ENCODE data around the gene CEP112. TPM values are rescaled to one million over a fixed set of nuclear protein-coding genes. Genes with fewer than 3 reads are reported as not detected.

The CEP112 gene
- total and polyA plus RNA-seq, 8 donors = 8.4 to 11.4 (median 9.8) TPM

DNA sequence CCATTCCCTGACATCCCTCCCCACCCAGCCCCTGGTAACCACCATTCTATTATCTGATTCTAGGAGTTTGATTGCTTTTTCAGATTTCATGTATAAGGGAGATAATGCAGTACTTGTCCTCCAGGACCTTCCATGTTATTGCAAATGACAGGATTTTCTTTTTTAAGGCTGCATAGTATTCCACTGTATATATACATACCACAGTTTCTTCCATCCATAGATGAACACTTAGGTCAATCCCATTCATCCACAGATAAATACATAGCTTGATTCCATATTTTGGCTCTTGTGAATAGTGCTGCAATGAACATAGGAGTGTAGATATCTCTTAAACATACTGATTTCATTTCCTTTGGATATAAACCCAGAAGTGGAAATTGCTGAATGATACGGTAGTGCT is 183.3 kb downstream of the CEP112 start:
- no peak overlapping the region for H3K27ac ChIP-seq
- H3K36me3 ChIP-seq = no peaks in the 10 kb centered on the region
- no peaks in the 10 kb centered on the region for H3K27me3 ChIP-seq
- WGBS, 2 donors = 52 to 100% methylated on average over 1 of the region's 1 CpG
- H3K4me3 ChIP-seq = no peak overlapping the region
- DNase-seq = no peak
- H3K9me3 ChIP-seq = no peaks in the 10 kb centered on the region
- intact Hi-C loops (cut with DNase I) = no loop called here
- no peak for TF ChIP-seq CTCF (IDR thresholded peaks at IDR 0.05)
- H3K4me1 ChIP-seq = peaks cover 0 to 3% (median 0%) of the 10 kb centered on the region in 3 donors
- no peak for ATAC-seq
- no peak for FAIRE-seq

GRCh38 chr17:66006654-66007053 is 185.3 kb downstream of the CEP112 start:
- intact Hi-C loops (cut with DNase I) = no loop called here
- no peak for TF ChIP-seq CTCF (IDR thresholded peaks at IDR 0.05)
- FAIRE-seq = no peak

GRCh38 chr17:66002812-66003211 is 189.1 kb downstream of the CEP112 start:
- Histone ChIP-seq H3K36me3 (no peaks in the 10 kb centered on the region), H3K9me3 (no peaks in the 10 kb centered on the region), H3K4me1 (peaks cover 0 to 7% (median 0%) of the 10 kb centered on the region in 3 donors), H3K27ac (no peak overlapping the region), H3K27me3 (no peaks in the 10 kb centered on the region), H3K4me3 (no peak overlapping the region)
- TF ChIP-seq CTCF (IDR thresholded peaks at IDR 0.05) = no peak
- DNase-seq (no peak), FAIRE-seq (no peak), ATAC-seq (no peak)
- 21 to 22% methylated on average over 1 of the region's 1 CpG for WGBS, 2 donors
- intact Hi-C loops (cut with DNase I) = no loop called here

More at GRCh38 chr17:66006654-66007053, 185.3 kb downstream of the CEP112 start:
- Histone ChIP-seq H3K27me3 (no peaks in the 10 kb centered on the region), H3K36me3 (no peaks in the 10 kb centered on the region), H3K4me3 (no peak overlapping the region), H3K9me3 (no peaks in the 10 kb centered on the region), H3K4me1 (peaks cover 0 to 7% (median 0%) of the 10 kb centered on the region in 3 donors), H3K27ac (no peak overlapping the region)
- no peak for DNase-seq
- 82 to 91% methylated on average over 4 of the region's 4 CpGs for WGBS, 2 donors
- no peak for ATAC-seq

GRCh38 chr17:66002063-66002585 is 189.8 kb downstream of the CEP112 start:
- ATAC-seq = no peak
- no peaks in the 10 kb centered on the region for H3K36me3 ChIP-seq
- WGBS, 2 donors = 90 to 98% methylated on average over 1 of the region's 1 CpG
- no peaks in the 10 kb centered on the region for H3K9me3 ChIP-seq
- no peak for FAIRE-seq
- no peak for TF ChIP-seq CTCF (IDR thresholded peaks at IDR 0.05)
- H3K4me3 ChIP-seq = no peak overlapping the region
- H3K4me1 ChIP-seq = peaks cover 0 to 7% (median 0%) of the 10 kb centered on the region in 3 donors
- no peak overlapping the region for H3K27ac ChIP-seq
- no peak for DNase-seq
- intact Hi-C loops (cut with DNase I) = no loop called here
- H3K27me3 ChIP-seq = no peaks in the 10 kb centered on the region

GRCh38 chr17:66000216-66000615 is 191.7 kb downstream of the CEP112 start:
- Histone ChIP-seq H3K27ac (no peak overlapping the region), H3K27me3 (no peaks in the 10 kb centered on the region), H3K4me1 (peaks cover 0 to 7% (median 0%) of the 10 kb centered on the region in 3 donors), H3K36me3 (no peaks in the 10 kb centered on the region), H3K4me3 (no peak overlapping the region), H3K9me3 (no peaks in the 10 kb centered on the region)
- TF ChIP-seq CTCF (IDR thresholded peaks at IDR 0.05) = no peak
- 88 to 96% methylated on average over 4 of the region's 4 CpGs for WGBS, 2 donors
- ATAC-seq = no peak
- intact Hi-C loops (cut with DNase I) = no loop called here
- no peak for FAIRE-seq
- no peak for DNase-seq
